Measurements from ENCODE around the gene STX16. TPM values are rescaled to one million over a fixed set of nuclear protein-coding genes. Genes with fewer than 3 reads are reported as not detected.

Gene STX16
- total RNA-seq, 1 experiment from 2014 or later: 30.4 TPM

- H3K36me3 ChIP-seq: peaks cover 27% of the 10 kb centered on the region
- no peak for DNase-seq
- H3K9me3 ChIP-seq: peaks cover 4% of the 10 kb centered on the region; the same call in 1 of the 2 replicates
- no peaks in the 10 kb centered on the region for H3K27me3 ChIP-seq
- no peak overlapping the region for H3K4me3 ChIP-seq
Measured at GRCh38 chr20:58694241-58695083, 43.4 kb downstream of the STX16 start.

GRCh38 chr20:58695084-58695722, 44.1 kb downstream of the STX16 start:
- Histone ChIP-seq H3K4me3 (no peak overlapping the region), H3K27me3 (no peaks in the 10 kb centered on the region), H3K36me3 (peaks cover 31% of the 10 kb centered on the region), H3K9me3 (peaks cover 4% of the 10 kb centered on the region; the same call in 1 of the 2 replicates)
- no peak for DNase-seq

GRCh38 chr20:58695895-58696375, 44.9 kb downstream of the STX16 start:
- peaks cover 31% of the 10 kb centered on the region for H3K36me3 ChIP-seq
- peaks cover 4% of the 10 kb centered on the region; the same call in 1 of the 2 replicates for H3K9me3 ChIP-seq
- no peaks in the 10 kb centered on the region for H3K27me3 ChIP-seq
- H3K4me3 ChIP-seq: no peak overlapping the region
- DNase-seq: no peak

- peaks cover 31% of the 10 kb centered on the region for H3K36me3 ChIP-seq
- no peak for DNase-seq
- H3K4me3 ChIP-seq: no peak overlapping the region
- peaks cover 4% of the 10 kb centered on the region; the same call in 1 of the 2 replicates for H3K9me3 ChIP-seq
- H3K27me3 ChIP-seq: no peaks in the 10 kb centered on the region
Measured at GRCh38 chr20:58696411-58696961, 45.4 kb downstream of the STX16 start.

- Histone ChIP-seq H3K4me3 (no peak overlapping the region), H3K36me3 (peaks cover 32% of the 10 kb centered on the region), H3K27me3 (no peaks in the 10 kb centered on the region), H3K9me3 (no peaks in the 10 kb centered on the region)
- DNase-seq: no peak
Measured at GRCh38 chr20:58697201-58697866, 46.3 kb downstream of the STX16 start.

GRCh38 chr20:58697867-58698703, 47.0 kb downstream of the STX16 start:
- DNase-seq: no peak
- H3K36me3 ChIP-seq: peaks cover 39% of the 10 kb centered on the region
- H3K27me3 ChIP-seq: no peaks in the 10 kb centered on the region
- H3K9me3 ChIP-seq: no peaks in the 10 kb centered on the region
- H3K4me3 ChIP-seq: no peak overlapping the region

- peaks cover 44% of the 10 kb centered on the region for H3K36me3 ChIP-seq
- H3K4me3 ChIP-seq: no peak overlapping the region
- H3K27me3 ChIP-seq: no peaks in the 10 kb centered on the region
- DNase-seq: no peak
- no peaks in the 10 kb centered on the region for H3K9me3 ChIP-seq
Measured at GRCh38 chr20:58698741-58699622, 47.9 kb downstream of the STX16 start.

- H3K4me3 ChIP-seq: no peak overlapping the region
- no peaks in the 10 kb centered on the region for H3K27me3 ChIP-seq
- no peaks in the 10 kb centered on the region for H3K9me3 ChIP-seq
- no peak for DNase-seq
- peaks cover 45% of the 10 kb centered on the region for H3K36me3 ChIP-seq
Measured at GRCh38 chr20:58699623-58700107, 48.6 kb downstream of the STX16 start.

GRCh38 chr20:58700121-58700821, 49.2 kb downstream of the STX16 start:
- no peak for DNase-seq
- H3K4me3 ChIP-seq: no peak overlapping the region
- no peaks in the 10 kb centered on the region for H3K27me3 ChIP-seq
- no peaks in the 10 kb centered on the region for H3K9me3 ChIP-seq
- H3K36me3 ChIP-seq: peaks cover 51% of the 10 kb centered on the region

GRCh38 chr20:58700823-58701222, 49.7 kb downstream of the STX16 start:
- Histone ChIP-seq H3K27me3 (no peaks in the 10 kb centered on the region), H3K4me3 (no peak overlapping the region), H3K9me3 (no peaks in the 10 kb centered on the region), H3K36me3 (peaks cover 53% of the 10 kb centered on the region)
- DNase-seq: no peak

GRCh38 chr20:58701431-58702160, 50.5 kb downstream of the STX16 start:
- DNase-seq: no peak
- H3K9me3 ChIP-seq: no peaks in the 10 kb centered on the region
- H3K36me3 ChIP-seq: peaks cover 51% of the 10 kb centered on the region
- no peak overlapping the region for H3K4me3 ChIP-seq
- no peaks in the 10 kb centered on the region for H3K27me3 ChIP-seq

- no peak for DNase-seq
- Histone ChIP-seq H3K27me3 (no peaks in the 10 kb centered on the region), H3K36me3 (peaks cover 47% of the 10 kb centered on the region), H3K4me3 (no peak overlapping the region), H3K9me3 (no peaks in the 10 kb centered on the region)
Measured at GRCh38 chr20:58702161-58702510, 51.1 kb downstream of the STX16 start.

GRCh38 chr20:58702859-58703648, 52.0 kb downstream of the STX16 start:
- H3K36me3 ChIP-seq: peaks cover 41% of the 10 kb centered on the region
- H3K4me3 ChIP-seq: no peak overlapping the region
- H3K9me3 ChIP-seq: no peaks in the 10 kb centered on the region
- DNase-seq: no peak
- H3K27me3 ChIP-seq: no peaks in the 10 kb centered on the region
